NT2/D1 (cell line): Measurements from ENCODE around the gene SPPL2B.

Source experiments
- SUZ12 ChIP-seq: IDR thresholded peaks from 2 replicates; pipeline ENCODE4 v1.6.1; 2011; ENCODE audit not compliant: insufficient read length, insufficient read depth; ENCODE audit errors: extremely low read depth
- YY1 ChIP-seq: IDR thresholded peaks from 2 replicates; pipeline ENCODE4 v1.6.1; 2011; ENCODE audit not compliant: insufficient read length, insufficient read depth
- ZNF274 ChIP-seq: IDR thresholded peaks from 2 replicates; pipeline ENCODE4 v1.6.1; 2011; ENCODE audit warnings: mild to moderate bottlenecking, low read depth, low read length

DNA sequence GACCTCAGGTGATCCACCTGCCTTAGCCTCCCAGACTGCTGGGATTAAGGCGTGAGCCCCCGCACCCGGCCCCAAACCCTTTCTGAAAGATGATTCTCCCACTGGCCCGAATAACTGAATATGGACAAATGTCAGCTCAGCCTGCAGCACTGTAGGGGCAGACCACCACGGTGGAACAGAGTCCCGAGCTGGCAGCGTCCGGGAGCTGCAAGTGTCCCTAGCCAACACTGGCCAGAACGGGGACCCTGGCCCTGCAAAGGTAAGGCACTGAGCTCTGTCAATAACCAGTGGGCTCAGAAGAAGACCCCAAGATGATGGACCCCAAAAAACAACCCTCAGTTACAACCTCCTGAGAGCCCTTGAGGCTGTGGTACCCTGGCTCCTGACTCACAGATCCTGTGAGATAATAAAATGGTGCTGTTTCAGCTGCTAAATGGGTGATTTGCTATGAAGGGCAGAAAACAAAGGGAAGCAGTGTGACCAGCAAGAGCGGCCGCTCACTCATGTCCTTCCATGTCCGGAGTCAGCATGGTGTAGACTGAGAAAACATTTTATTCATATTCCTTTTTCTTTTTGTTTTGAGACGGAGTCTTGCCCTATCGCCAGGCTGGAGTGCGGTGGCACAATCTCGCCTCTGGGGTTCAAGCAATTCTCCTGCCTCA lies 1.7 kb upstream of the SPPL2B start:
- TF ChIP-seq ZNF274 (no peak), YY1 (no peak), SUZ12 (no peak)
